ENCODE measurements around the gene IPMK. TPM values are rescaled to one million over a fixed set of nuclear protein-coding genes. Genes with fewer than 3 reads are reported as not detected.

IPMK gene
- total and polyA plus RNA-seq, 9 of the 15 experiments (the other 6 are each of a cell fraction or from before 2014, with no cell fraction given) = 0.98 to 4.4 (median 2.7) TPM

DNA sequence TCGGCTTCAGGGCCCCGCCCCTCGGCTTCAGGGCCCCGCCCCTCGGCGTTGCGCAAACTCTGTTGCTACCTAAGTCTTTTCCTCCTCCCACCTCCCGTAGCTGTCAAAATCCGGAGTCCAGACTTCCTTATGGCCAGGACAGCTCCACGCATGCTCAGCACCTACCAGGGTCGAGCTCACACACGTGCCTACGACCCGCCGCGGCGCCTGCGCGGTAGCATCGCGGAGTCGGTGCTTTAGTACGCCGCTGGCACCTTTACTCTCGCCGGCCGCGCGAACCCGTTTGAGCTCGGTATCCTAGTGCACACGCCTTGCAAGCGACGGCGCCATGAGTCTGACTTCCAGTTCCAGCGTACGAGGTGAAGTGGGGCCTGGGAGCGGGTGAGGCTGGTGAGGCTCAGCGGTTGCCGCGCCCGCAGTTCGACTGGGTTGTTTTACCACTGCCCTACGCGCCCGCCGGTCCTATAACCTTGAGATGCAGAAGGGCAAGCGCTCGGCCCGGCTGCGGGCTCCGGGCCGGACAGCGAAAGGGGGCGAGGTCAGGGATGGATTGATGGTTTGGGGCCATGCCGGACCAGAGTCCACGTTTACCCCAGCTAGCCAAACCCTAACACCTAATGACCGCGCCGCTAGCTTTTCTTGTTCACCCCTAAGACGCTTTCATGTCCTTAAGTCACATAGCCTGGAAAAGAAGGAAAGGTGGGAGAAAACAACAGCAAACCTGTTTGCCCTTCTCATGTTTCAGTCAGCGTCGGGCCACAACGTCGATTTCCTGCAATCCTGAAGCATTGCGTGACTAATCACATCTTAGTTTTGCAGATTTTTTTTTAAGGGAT is 1.5 kb upstream of the IPMK start, which contains the start of gene CISD1 (continued):
- TF ChIP-seq, protein P1, sequence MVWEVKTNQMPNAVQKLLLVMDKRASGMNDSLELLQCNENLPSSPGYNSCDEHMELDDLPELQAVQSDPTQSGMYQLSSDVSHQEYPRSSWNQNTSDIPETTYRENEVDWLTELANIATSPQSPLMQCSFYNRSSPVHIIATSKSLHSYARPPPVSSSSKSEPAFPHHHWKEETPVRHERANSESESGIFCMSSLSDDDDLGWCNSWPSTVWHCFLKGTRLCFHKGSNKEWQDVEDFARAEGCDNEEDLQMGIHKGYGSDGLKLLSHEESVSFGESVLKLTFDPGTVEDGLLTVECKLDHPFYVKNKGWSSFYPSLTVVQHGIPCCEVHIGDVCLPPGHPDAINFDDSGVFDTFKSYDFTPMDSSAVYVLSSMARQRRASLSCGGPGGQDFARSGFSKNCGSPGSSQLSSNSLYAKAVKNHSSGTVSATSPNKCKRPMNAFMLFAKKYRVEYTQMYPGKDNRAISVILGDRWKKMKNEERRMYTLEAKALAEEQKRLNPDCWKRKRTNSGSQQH (CRISPR knock-in tag; IDR thresholded peaks at IDR 0.05) = no peak
- TF ChIP-seq TFAM (CRISPR knock-in tag; conservative IDR thresholded peaks at IDR 0.05) (no peak), XRCC5 (IDR thresholded peaks at IDR 0.05; ENCODE audit: low read depth, low read length) (no peak), ZNF778 (CRISPR knock-in tag; IDR thresholded peaks at IDR 0.05) (no peak), PTRF (tag; IDR thresholded peaks at IDR 0.05) (no peak), DNMT1 (IDR thresholded peaks at IDR 0.05) (no peak)
- TF ChIP-seq, protein P2, sequence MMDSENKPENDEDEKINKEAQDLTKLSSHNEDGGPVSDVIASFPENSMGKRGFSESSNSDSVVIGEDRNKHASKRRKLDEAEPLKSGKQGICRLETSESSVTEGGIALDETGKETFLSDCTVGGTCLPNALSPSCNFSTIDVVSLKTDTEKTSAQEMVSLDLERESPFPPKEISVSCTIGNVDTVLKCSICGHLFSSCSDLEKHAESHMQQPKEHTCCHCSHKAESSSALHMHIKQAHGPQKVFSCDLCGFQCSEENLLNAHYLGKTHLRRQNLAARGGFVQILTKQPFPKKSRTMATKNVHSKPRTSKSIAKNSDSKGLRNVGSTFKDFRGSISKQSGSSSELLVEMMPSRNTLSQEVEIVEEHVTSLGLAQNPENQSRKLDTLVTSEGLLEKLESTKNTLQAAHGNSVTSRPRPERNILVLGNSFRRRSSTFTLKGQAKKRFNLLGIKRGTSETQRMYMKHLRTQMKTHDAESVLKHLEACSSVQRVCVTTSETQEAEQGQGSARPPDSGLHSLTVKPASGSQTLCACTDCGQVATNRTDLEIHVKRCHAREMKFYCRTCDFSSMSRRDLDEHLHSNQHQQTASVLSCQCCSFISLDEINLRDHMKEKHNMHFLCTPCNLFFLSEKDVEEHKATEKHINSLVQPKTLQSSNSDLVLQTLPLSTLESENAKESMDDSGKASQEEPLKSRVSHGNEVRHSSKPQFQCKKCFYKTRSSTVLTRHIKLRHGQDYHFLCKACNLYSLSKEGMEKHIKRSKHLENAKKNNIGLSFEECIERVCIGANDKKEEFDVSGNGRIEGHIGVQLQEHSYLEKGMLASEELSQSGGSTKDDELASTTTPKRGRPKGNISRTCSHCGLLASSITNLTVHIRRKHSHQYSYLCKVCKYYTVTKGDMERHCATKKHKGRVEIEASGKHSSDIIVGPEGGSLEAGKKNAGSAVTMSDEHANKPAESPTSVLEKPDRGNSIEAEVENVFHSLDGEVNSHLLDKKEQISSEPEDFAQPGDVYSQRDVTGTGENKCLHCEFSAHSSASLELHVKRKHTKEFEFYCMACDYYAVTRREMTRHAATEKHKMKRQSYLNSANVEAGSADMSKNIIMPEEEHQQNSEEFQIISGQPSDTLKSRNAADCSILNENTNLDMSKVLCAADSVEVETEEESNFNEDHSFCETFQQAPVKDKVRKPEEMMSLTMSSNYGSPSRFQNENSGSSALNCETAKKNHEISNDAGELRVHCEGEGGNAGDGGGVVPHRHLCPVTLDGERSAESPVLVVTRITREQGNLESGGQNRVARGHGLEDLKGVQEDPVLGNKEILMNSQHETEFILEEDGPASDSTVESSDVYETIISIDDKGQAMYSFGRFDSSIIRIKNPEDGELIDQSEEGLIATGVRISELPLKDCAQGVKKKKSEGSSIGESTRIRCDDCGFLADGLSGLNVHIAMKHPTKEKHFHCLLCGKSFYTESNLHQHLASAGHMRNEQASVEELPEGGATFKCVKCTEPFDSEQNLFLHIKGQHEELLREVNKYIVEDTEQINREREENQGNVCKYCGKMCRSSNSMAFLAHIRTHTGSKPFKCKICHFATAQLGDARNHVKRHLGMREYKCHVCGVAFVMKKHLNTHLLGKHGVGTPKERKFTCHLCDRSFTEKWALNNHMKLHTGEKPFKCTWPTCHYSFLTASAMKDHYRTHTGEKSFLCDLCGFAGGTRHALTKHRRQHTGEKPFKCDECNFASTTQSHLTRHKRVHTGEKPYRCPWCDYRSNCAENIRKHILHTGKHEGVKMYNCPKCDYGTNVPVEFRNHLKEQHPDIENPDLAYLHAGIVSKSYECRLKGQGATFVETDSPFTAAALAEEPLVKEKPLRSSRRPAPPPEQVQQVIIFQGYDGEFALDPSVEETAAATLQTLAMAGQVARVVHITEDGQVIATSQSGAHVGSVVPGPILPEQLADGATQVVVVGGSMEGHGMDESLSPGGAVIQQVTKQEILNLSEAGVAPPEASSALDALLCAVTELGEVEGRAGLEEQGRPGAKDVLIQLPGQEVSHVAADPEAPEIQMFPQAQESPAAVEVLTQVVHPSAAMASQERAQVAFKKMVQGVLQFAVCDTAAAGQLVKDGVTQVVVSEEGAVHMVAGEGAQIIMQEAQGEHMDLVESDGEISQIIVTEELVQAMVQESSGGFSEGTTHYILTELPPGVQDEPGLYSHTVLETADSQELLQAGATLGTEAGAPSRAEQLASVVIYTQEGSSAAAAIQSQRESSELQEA (IDR thresholded peaks at IDR 0.05; ENCODE audit: low read depth) = peak; percentile 84
- TF ChIP-seq, protein P3, sequence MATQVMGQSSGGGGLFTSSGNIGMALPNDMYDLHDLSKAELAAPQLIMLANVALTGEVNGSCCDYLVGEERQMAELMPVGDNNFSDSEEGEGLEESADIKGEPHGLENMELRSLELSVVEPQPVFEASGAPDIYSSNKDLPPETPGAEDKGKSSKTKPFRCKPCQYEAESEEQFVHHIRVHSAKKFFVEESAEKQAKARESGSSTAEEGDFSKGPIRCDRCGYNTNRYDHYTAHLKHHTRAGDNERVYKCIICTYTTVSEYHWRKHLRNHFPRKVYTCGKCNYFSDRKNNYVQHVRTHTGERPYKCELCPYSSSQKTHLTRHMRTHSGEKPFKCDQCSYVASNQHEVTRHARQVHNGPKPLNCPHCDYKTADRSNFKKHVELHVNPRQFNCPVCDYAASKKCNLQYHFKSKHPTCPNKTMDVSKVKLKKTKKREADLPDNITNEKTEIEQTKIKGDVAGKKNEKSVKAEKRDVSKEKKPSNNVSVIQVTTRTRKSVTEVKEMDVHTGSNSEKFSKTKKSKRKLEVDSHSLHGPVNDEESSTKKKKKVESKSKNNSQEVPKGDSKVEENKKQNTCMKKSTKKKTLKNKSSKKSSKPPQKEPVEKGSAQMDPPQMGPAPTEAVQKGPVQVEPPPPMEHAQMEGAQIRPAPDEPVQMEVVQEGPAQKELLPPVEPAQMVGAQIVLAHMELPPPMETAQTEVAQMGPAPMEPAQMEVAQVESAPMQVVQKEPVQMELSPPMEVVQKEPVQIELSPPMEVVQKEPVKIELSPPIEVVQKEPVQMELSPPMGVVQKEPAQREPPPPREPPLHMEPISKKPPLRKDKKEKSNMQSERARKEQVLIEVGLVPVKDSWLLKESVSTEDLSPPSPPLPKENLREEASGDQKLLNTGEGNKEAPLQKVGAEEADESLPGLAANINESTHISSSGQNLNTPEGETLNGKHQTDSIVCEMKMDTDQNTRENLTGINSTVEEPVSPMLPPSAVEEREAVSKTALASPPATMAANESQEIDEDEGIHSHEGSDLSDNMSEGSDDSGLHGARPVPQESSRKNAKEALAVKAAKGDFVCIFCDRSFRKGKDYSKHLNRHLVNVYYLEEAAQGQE (IDR thresholded peaks at IDR 0.05; ENCODE audit: borderline replicate concordance) = peak; percentile 31; the same call in 1 of the 2 replicates
- TF ChIP-seq, protein P3 (CRISPR knock-in tag; IDR thresholded peaks at IDR 0.05; ENCODE audit: low read depth) = peak; percentile 68
